ENCODE measurements around the gene TRDN.

The TRDN gene

GRCh38 chr6:123509112-123509511, 127.6 kb downstream of the TRDN start:
- no peak for TF ChIP-seq EZH2 (IDR thresholded peaks at IDR 0.05; ENCODE audit: borderline replicate concordance, low read length)
- TF ChIP-seq CTCF (IDR thresholded peaks at IDR 0.05; ENCODE audit: low read length): no peak
- Histone ChIP-seq H3K4me3 (ENCODE audit: low read depth, low read length, poor library complexity, severe bottlenecking) (no peak overlapping the region), H3K9me3 (ENCODE audit: low read length) (no peaks in the 10 kb centered on the region), H3F3A (ENCODE audit: insufficient read depth, low read length) (no peaks in the 10 kb centered on the region), H2AFZ (ENCODE audit: low read length) (no peak overlapping the region), H3K36me3 (ENCODE audit: insufficient read depth, low read length) (no peaks in the 10 kb centered on the region), H4K20me1 (ENCODE audit: insufficient read depth, low read length) (no peaks in the 10 kb centered on the region), H3K27ac (ENCODE audit: low read depth, low read length, poor library complexity, severe bottlenecking) (no peak overlapping the region), H3K27me3 (ENCODE audit: insufficient read depth, low read length) (no peaks in the 10 kb centered on the region), H3K4me2 (ENCODE audit: low read length) (no peak overlapping the region), H3K4me1 (ENCODE audit: insufficient read depth, low read length, severe bottlenecking) (no peaks in the 10 kb centered on the region), H3K79me2 (ENCODE audit: insufficient read depth, low read length) (no peaks in the 10 kb centered on the region), H3K9me2 (ENCODE audit: low read depth, low read length) (no peaks in the 10 kb centered on the region), H3K9ac (ENCODE audit: low read length) (no peak overlapping the region)

DNA sequence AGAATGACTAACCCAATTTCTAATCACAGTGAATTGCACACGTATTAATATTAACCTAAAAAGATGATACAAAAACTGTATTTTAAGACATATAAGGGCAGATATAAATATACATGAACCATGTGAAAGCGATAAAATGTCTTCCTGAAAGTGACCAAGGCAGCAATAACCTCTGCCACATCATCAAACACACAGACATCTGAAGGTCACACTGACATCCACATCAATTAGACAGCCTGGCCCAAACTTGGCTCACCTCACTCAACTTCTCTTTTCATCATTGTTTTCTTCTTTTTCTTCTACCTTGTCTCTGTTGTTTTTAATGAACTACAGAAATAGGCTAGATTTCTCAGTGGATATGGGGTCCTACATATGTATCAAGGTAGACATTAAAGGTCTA, 128.5 kb downstream of the TRDN start:
- no peaks in the 10 kb centered on the region for H3K27me3 ChIP-seq (ENCODE audit: insufficient read depth, low read length)
- no peak for TF ChIP-seq EZH2 (IDR thresholded peaks at IDR 0.05; ENCODE audit: borderline replicate concordance, low read length)
- TF ChIP-seq CTCF (IDR thresholded peaks at IDR 0.05; ENCODE audit: low read length): no peak
- no peaks in the 10 kb centered on the region for H4K20me1 ChIP-seq (ENCODE audit: insufficient read depth, low read length)
- H3F3A ChIP-seq (ENCODE audit: insufficient read depth, low read length): no peaks in the 10 kb centered on the region
- no peaks in the 10 kb centered on the region for H3K79me2 ChIP-seq (ENCODE audit: insufficient read depth, low read length)
- no peaks in the 10 kb centered on the region for H3K9me2 ChIP-seq (ENCODE audit: low read depth, low read length)
- no peak overlapping the region for H3K4me3 ChIP-seq (ENCODE audit: low read depth, low read length, poor library complexity, severe bottlenecking)
- no peaks in the 10 kb centered on the region for H3K36me3 ChIP-seq (ENCODE audit: insufficient read depth, low read length)
- H3K27ac ChIP-seq (ENCODE audit: low read depth, low read length, poor library complexity, severe bottlenecking): no peak overlapping the region
- H2AFZ ChIP-seq (ENCODE audit: low read length): no peak overlapping the region
- H3K9ac ChIP-seq (ENCODE audit: low read length): no peak overlapping the region
- H3K9me3 ChIP-seq (ENCODE audit: low read length): no peaks in the 10 kb centered on the region
- H3K4me1 ChIP-seq (ENCODE audit: insufficient read depth, low read length, severe bottlenecking): no peaks in the 10 kb centered on the region
- no peak overlapping the region for H3K4me2 ChIP-seq (ENCODE audit: low read length)

DNA sequence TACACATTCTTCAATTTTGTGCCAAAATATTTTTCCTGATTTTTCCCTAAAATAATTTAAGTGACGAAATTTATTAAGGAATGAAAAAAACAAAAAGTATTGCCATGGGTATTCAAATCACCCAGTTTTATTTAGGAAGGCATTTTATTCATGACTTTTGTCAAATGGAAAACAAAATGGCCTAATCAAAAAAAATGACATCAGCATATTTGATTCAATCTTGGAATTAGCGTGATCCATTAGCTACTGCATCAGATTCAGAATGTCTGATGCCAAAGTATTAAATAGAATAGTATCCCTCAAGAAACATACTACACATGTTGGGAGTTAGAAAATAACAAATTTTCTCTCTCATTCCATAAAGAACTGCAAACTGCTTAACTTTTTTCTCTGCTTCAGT, 129.2 kb downstream of the TRDN start:
- TF ChIP-seq CTCF (IDR thresholded peaks at IDR 0.05; ENCODE audit: low read length) (no peak), EZH2 (IDR thresholded peaks at IDR 0.05; ENCODE audit: borderline replicate concordance, low read length) (no peak)
- Histone ChIP-seq H3F3A (ENCODE audit: insufficient read depth, low read length) (no peaks in the 10 kb centered on the region), H3K36me3 (ENCODE audit: insufficient read depth, low read length) (no peaks in the 10 kb centered on the region), H3K27me3 (ENCODE audit: insufficient read depth, low read length) (no peaks in the 10 kb centered on the region), H3K4me1 (ENCODE audit: insufficient read depth, low read length, severe bottlenecking) (no peaks in the 10 kb centered on the region), H3K9me3 (ENCODE audit: low read length) (no peaks in the 10 kb centered on the region), H3K9ac (ENCODE audit: low read length) (no peak overlapping the region), H2AFZ (ENCODE audit: low read length) (no peak overlapping the region), H3K4me2 (ENCODE audit: low read length) (no peak overlapping the region), H3K4me3 (ENCODE audit: low read depth, low read length, poor library complexity, severe bottlenecking) (no peak overlapping the region), H3K9me2 (ENCODE audit: low read depth, low read length) (no peaks in the 10 kb centered on the region), H3K27ac (ENCODE audit: low read depth, low read length, poor library complexity, severe bottlenecking) (no peak overlapping the region), H3K79me2 (ENCODE audit: insufficient read depth, low read length) (no peaks in the 10 kb centered on the region), H4K20me1 (ENCODE audit: insufficient read depth, low read length) (no peaks in the 10 kb centered on the region)
